Mucosa of gallbladder (tissue), 1 donor: Measurements from ENCODE around the gene DGKI. TPM values are rescaled to one million over a fixed set of nuclear protein-coding genes. Genes with fewer than 3 reads are reported as not detected.

Experiments
- DNase-seq: peaks from one replicate; pipeline ENCODE4 v3.0.0-alpha.2; 2020; ENCODE audit warnings: low spot score
- total RNA-seq: library from RNA; stranded (reverse); gene quantifications from one replicate; pipeline ENCODE4 v1.2.1, GENCODE V29; 2021
- donor health status: DM: no; HTN: no; CAD: no.

Gene DGKI
- total RNA-seq = 3.1 TPM

- DNase-seq = no peak
Measured at GRCh38 chr7:137846827-137847567, at the start of gene DGKI. TSS of gene DGKI (minus strand) at chr7:137846974.

- no peak for DNase-seq
Measured at GRCh38 chr7:137895301-137896221, 48.8 kb upstream of the DGKI start.

GRCh38 chr7:137893143-137893742 is 46.5 kb upstream of the DGKI start:
- no peak for DNase-seq

GRCh38 chr7:137891016-137891655 is 44.4 kb upstream of the DGKI start:
- DNase-seq = no peak

GRCh38 chr7:137890449-137890921 is 43.7 kb upstream of the DGKI start:
- DNase-seq = no peak

GRCh38 chr7:137888241-137888640 is 41.5 kb upstream of the DGKI start:
- no peak for DNase-seq

- DNase-seq = no peak
Measured at GRCh38 chr7:137886746-137887145, 40.0 kb upstream of the DGKI start.

- no peak for DNase-seq
Measured at GRCh38 chr7:137886281-137886680, 39.5 kb upstream of the DGKI start.

GRCh38 chr7:137885678-137886077 is 38.9 kb upstream of the DGKI start:
- DNase-seq = no peak

GRCh38 chr7:137882806-137883205 is 36.0 kb upstream of the DGKI start:
- no peak for DNase-seq

- DNase-seq = no peak
Measured at GRCh38 chr7:137882261-137882668, 35.5 kb upstream of the DGKI start.

GRCh38 chr7:137881607-137882260 is 35.0 kb upstream of the DGKI start:
- DNase-seq = no peak

- no peak for DNase-seq
Measured at GRCh38 chr7:137880432-137880831, 33.7 kb upstream of the DGKI start.

- no peak for DNase-seq
Measured at GRCh38 chr7:137879357-137880158, 32.8 kb upstream of the DGKI start.

- DNase-seq = peak; percentile 53
Measured at GRCh38 chr7:137878333-137878961, 31.7 kb upstream of the DGKI start.

GRCh38 chr7:137877027-137877675 is 30.4 kb upstream of the DGKI start:
- DNase-seq = no peak

- no peak for DNase-seq
Measured at GRCh38 chr7:137875746-137876145, 29.0 kb upstream of the DGKI start.

- no peak for DNase-seq
Measured at GRCh38 chr7:137873979-137874777, 27.4 kb upstream of the DGKI start.

GRCh38 chr7:137873524-137873923 is 26.8 kb upstream of the DGKI start:
- no peak for DNase-seq
